HG03103 (cell line): ENCODE data around the gene ZNF41.
A peak's percentile ranks its signal among the peaks of the same experiment; 100 is the strongest.
"Not testable (repeated sequence)": the region's sequence is repeated elsewhere in the genome, so short reads cannot be mapped to it uniquely, and the experiment has no call there.

Experiments used
- ATAC-seq: cut with Tn5 transposase; IDR thresholded peaks from one replicate; pipeline ENCODE4 v1.9.1; 2021; ENCODE audit warnings: low read depth; ENCODE audit not compliant: unreplicated experiment

The ZNF41 gene

GRCh38 chrX:47482512-47483305 lies at the start of gene ZNF41:
Gene ZNF41 (minus strand): TSS chrX:47483222. CDS start chrX:47467481, 15,741 bp downstream.
- ATAC-seq, result peak; percentile 75

DNA sequence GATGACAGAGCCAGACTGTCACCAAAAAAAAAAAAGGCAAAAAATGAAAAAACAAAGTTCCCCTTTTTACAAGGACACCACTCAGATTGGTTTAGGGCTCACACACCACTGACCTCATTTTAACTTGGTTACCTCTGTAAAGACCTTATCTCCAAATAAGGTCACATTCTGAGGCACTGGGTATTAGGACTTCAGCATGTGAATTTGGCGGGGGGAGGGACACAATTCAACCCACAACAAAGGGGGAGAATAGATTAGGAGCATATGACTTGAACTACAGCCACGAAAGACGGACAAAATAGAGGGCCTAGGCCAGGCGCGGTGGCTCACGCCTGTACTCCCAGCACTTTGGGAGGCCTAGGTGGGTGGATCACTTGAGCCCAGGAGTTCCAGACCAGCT lies 47.0 kb upstream of the ZNF41 start:
- no peak for ATAC-seq

- ATAC-seq, result no peak
Observed at GRCh38 chrX:47529548-47529947, 46.5 kb upstream of the ZNF41 start.

- ATAC-seq, result no peak
Observed at GRCh38 chrX:47523713-47524166, 40.7 kb upstream of the ZNF41 start.

DNA sequence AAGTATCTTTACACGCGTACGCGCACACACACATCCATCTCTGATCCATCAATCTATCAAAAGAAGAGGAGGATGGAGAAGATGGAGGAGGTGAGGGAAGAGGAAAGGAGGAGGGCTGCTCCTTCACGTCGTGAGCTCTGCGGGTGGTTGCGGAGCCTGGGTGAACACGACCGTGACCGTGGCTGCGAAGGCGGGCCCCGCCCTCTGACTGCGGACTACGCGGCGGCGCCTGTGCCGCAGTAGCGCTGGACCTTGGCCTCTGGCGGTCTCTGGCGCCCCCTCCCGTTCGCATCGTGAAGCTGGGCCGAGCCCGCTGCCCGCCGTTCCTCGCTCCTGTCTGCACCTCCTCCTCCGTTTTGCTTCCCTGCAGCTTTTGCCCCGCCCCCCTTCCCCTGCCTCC lies 40.3 kb upstream of the ZNF41 start:
- peak; percentile 70 for ATAC-seq

DNA sequence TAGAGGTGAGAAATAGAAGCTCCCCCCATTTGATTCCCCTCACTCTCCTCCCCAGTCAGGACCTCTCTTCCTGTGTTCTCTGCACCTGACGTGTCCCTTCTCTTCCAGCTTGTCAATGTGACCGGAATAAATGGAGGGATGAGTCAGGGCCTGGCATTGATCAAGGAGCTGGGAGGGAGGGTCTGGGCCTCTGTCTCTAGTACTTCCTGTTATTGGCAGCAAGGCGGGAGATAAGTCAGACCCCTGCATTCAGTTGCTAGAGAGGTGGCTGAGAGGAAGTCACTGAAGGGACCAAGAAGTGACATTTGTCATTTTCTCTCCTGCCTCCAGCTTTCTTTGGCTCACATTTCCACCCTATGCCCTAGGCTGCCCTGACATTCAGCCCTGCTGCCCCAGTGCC lies 35.1 kb upstream of the ZNF41 start:
- ATAC-seq, result no peak

DNA sequence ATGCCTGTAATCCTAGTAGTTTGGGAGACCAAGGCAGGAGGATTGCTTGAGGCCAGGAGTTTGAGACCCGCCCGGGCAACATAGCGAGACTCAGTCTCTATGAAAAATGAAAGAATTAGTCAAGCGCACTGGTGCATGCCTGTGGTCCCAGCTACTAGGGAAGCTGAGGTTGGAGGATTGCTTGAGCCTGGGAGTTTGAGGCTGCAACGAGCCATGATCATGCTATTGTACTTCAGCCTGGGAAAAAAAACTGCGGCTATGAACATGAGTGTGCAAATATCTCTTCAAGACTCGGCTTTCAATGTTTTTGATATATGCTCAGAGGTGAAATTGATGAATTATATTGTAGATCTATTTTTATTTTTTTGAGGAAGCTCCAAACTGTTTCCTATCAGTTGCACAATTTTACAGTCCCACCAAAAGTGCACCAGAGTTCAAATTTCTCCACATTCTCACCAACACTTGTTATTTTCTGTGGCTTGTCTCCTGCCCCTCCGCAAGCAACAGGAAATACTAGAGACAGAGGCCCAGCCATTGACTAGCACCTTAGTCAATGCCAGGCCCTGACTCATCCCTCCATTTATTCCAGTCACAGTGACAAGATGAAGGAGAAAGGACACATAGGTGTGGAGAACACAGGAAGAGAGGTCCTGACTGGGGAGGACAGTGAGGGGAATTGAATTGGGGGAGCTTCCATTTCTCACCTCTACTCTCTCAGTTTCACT lies 33.1 kb upstream of the ZNF41 start:
- ATAC-seq, result no peak

DNA sequence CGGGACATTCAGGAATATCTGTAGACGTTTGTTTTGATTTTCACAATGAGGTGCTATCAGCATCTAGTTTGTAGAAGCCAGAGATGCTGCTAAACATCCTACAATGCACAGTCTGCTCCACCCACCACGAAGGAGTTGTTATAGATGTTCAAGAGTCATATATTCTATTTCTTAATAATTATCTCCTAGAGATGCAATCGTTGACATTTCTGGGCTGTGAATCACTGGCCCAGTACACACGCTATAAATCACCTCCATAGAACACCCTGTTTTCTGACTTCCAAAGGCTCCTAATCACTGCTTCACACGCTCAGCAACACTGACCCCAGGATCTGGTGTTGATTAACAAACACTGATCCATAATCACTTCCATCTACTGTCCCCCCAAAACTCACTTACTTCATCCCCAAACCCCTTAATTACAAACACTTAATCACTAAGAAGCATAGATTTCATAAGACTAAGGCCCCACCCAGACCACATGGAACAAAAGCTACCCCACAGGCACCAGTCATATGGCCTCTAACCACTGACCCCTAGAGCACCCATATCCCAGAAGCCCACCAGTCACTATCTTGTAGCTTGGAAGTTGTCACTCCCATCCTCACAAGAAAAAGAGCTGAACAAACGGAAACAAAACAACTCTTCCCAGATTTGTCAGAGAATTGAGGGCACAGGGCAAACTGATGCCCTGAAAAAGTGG lies 31.7 kb upstream of the ZNF41 start:
- no peak for ATAC-seq

DNA sequence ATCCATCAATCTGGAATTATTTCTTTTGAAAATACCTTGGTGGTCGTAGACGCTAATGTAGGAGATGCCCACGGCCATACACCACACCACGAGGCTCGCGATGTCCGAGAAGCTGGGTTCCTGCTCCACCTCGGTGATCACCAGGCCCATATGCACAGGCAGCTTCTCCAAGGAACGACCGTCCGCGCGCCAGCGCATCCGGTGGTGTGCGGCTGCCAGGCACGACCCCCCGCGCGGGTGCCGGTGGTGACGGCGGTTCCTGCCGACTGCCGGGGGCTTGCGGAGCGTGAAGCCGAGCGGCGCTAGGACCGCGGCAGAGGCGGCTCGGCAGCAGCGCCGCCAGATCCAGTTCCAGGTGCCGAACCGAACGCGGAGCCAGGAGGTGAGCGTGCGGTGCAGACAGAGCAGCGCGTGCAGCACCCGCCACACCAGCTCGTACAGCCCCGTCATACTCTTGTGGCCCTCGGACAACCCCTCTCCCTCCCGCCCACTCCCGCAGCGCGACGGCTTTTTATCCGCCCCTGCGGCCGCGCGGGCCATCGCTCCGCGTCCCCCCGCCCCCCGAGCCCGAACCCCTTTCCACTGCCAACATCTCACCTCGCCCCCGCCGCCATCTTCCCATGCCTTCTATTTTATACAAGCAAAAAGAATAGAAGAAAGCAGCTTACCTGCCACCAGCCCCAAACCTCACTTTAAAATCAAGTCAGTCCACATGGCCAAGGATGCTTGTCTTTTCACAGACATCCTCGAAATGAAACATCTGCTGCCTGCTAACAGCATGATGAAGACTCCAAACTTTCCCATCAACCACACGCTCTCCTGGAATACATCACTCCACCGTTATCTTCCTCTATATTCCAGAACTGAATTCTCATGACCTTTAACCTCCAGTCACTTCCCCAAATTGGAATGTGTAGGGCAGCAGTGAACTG lies 30.3 kb upstream of the ZNF41 start:
- ATAC-seq, result peak; percentile 71

DNA sequence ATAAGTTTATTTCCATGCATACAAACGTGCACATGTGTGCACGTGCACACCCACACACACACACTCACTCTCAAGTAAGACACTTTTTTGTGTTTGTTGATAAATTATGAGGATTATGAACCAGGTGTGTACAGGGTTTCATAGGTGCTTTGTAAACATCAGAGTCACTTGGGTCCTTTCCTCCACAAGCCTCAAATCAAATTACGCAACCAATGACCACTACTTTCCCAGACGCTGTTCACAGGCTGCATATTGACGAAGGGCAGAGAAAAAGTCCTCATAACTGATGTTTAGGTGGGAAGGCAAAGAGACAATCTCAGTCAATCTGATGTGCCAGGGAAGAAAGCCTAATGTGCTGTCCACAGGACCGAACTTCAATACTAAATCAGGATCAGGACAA lies 29.4 kb upstream of the ZNF41 start:
- ATAC-seq, result not testable (repeated sequence)

DNA sequence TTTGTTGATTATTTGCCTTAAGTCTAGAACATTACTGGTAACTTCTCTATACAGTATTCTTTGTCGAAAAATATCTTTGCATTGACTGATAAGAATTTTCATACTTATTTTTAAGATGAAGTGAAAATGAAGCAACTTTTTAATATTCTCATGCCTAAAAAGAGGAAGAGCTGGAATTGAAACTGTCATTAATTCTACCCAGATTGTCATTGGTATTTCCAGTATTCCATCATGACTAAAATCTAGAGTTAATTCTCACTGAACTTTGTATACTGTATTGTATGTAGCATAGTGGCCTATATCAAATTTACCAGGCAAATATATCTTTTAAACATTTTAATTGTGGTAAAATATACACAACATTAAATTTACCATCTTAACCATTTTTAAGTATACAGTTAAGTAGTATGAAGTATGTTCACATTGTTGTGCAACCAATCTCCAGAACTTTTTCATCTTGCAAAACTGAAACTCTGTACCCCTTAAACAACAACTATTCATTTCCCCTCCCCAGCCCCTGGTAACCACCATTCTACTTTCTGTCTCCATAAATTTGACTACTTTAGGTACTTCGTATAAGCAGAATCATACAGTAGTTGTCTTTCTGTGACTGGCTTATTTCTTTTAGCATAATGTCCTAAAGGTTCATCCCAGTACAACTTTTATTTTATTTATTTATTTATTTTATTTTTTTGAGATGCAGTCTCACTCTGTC lies 24.3 kb upstream of the ZNF41 start:
- no peak for ATAC-seq

- ATAC-seq, result no peak
Observed at GRCh38 chrX:47503151-47503550, 20.1 kb upstream of the ZNF41 start.

GRCh38 chrX:47502316-47503125 lies 19.5 kb upstream of the ZNF41 start:
- ATAC-seq, result no peak

GRCh38 chrX:47501226-47502074 lies 18.4 kb upstream of the ZNF41 start:
- no peak for ATAC-seq

DNA sequence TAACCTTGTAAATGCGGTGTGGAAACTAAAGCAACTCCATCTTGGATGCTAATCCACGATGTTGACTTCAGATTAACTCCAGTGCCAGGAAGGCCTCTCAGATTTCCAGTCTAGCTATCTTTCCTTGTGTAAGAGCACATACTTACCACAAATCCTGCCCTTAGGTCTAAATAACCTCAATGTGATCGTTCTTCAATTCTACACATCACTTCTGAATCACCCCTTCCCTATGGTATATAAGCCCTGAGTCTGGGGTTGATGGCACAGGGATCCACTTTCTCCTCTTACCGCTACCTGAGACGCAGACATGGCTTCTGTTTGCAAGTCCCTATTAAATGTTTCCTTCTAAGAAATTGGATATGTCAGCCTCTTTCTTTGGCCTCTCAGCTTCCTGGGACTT lies 17.5 kb upstream of the ZNF41 start:
- ATAC-seq, result no peak

DNA sequence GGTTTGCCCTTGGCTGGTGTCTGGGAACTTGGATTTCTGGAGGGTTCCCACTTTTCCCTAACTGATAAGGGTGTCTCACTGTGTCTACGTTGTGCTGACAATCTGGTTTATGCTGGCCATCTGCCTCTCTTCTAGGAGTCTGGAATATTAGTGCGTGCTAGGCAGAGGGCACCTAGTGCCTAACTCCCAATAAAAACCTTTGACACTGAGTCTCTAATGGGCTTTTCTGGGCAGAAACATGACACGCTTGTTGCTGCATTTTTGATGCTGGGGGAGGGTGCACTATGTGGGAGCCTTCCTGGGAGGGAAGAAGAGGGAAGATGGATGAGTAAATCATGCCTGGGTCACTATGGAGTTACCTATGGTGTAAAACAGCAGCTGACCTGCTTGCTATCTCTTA lies 16.3 kb upstream of the ZNF41 start:
- ATAC-seq, result no peak

GRCh38 chrX:47498411-47498810 lies 15.4 kb upstream of the ZNF41 start:
- ATAC-seq, result no peak
